ENCODE results near the gene FAT2. TPM values are rescaled to one million over a fixed set of nuclear protein-coding genes. Genes with fewer than 3 reads are reported as not detected.

FAT2 gene
- total RNA-seq, 1 donor from 2014 or later, result 0.14 TPM

GRCh38 chr5:151592855-151593408, 1.8 kb upstream of the FAT2 start:
- Histone ChIP-seq H3K4me2 (ENCODE audit: low read length) (no peak overlapping the region), H3K4me1 (ENCODE audit: insufficient read depth, low read length) (peaks cover 3% of the 10 kb centered on the region), H2AFZ (ENCODE audit: low read depth, low read length) (no peak overlapping the region), H3K36me3 (ENCODE audit: insufficient read depth, low read length) (no peaks in the 10 kb centered on the region), H3K79me2 (ENCODE audit: insufficient read depth, low read length) (no peaks in the 10 kb centered on the region), H3K9ac (ENCODE audit: low read length) (no peak overlapping the region), H4K20me1 (ENCODE audit: insufficient read depth, low read length) (no peaks in the 10 kb centered on the region), H3K9me3 (ENCODE audit: insufficient read depth, low read depth, low read length) (no peaks in the 10 kb centered on the region), H3K4me3 (ENCODE audit: insufficient read depth, low read depth, low read length) (no peak overlapping the region), H3K27ac (ENCODE audit: low read depth, low read length) (no peak overlapping the region), H3K27me3 (ENCODE audit: insufficient read depth, low read length) (peaks cover 5% of the 10 kb centered on the region)
- FAIRE-seq, result no peak
- no peak for DNase-seq (ENCODE audit: low read depth)
- TF ChIP-seq CTCF (IDR thresholded peaks at IDR 0.05; ENCODE audit: insufficient read depth, low read depth, low read length) (no peak), EZH2 (IDR thresholded peaks at IDR 0.05; ENCODE audit: insufficient read depth, low read length) (no peak)
- H3K36me3 Mint-ChIP-seq (ENCODE audit: low read depth, unreplicated experiment), result no peaks in the 10 kb centered on the region
- peaks cover 26% of the 10 kb centered on the region for H3K27me3 Mint-ChIP-seq (ENCODE audit: low read depth, unreplicated experiment)
- no peak overlapping the region for H3K27ac Mint-ChIP-seq (ENCODE audit: unreplicated experiment)
- no peaks in the 10 kb centered on the region for H3K9me3 Mint-ChIP-seq (ENCODE audit: unreplicated experiment)
- H3K4me1 Mint-ChIP-seq (ENCODE audit: low read depth, unreplicated experiment), result peaks cover 33% of the 10 kb centered on the region
- H3K4me3 Mint-ChIP-seq (ENCODE audit: unreplicated experiment), result no peak overlapping the region

- peaks cover 5% of the 10 kb centered on the region for H3K27me3 ChIP-seq (ENCODE audit: insufficient read depth, low read length)
- H3K36me3 ChIP-seq (ENCODE audit: insufficient read depth, low read length), result no peaks in the 10 kb centered on the region
- no peak overlapping the region for H3K4me3 Mint-ChIP-seq (ENCODE audit: unreplicated experiment)
- DNase-seq (ENCODE audit: low read depth) (no peak), FAIRE-seq (no peak)
- H3K27me3 Mint-ChIP-seq (ENCODE audit: low read depth, unreplicated experiment), result peaks cover 32% of the 10 kb centered on the region
- H3K4me3 ChIP-seq (ENCODE audit: insufficient read depth, low read depth, low read length), result no peak overlapping the region
- no peaks in the 10 kb centered on the region for H3K9me3 Mint-ChIP-seq (ENCODE audit: unreplicated experiment)
- H3K27ac Mint-ChIP-seq (ENCODE audit: unreplicated experiment), result no peak overlapping the region
- H3K9me3 ChIP-seq (ENCODE audit: insufficient read depth, low read depth, low read length), result no peaks in the 10 kb centered on the region
- H3K27ac ChIP-seq (ENCODE audit: low read depth, low read length), result no peak overlapping the region
- no peak overlapping the region for H2AFZ ChIP-seq (ENCODE audit: low read depth, low read length)
- H3K9ac ChIP-seq (ENCODE audit: low read length), result no peak overlapping the region
- H3K36me3 Mint-ChIP-seq (ENCODE audit: low read depth, unreplicated experiment), result no peaks in the 10 kb centered on the region
- TF ChIP-seq CTCF (IDR thresholded peaks at IDR 0.05; ENCODE audit: insufficient read depth, low read depth, low read length), result no peak
- TF ChIP-seq EZH2 (IDR thresholded peaks at IDR 0.05; ENCODE audit: insufficient read depth, low read length), result no peak
- H4K20me1 ChIP-seq (ENCODE audit: insufficient read depth, low read length), result no peaks in the 10 kb centered on the region
- H3K4me2 ChIP-seq (ENCODE audit: low read length), result no peak overlapping the region
- peaks cover 13% of the 10 kb centered on the region for H3K4me1 Mint-ChIP-seq (ENCODE audit: low read depth, unreplicated experiment)
- no peaks in the 10 kb centered on the region for H3K4me1 ChIP-seq (ENCODE audit: insufficient read depth, low read length)
- no peaks in the 10 kb centered on the region for H3K79me2 ChIP-seq (ENCODE audit: insufficient read depth, low read length)
These were observed 1.1 kb downstream of the FAT2 start for GRCh38 chr5:151589878-151590570.
